Right atrium auricular region (tissue), 2 donors: ENCODE data around the gene PCED1A. TPM values are rescaled to one million over a fixed set of nuclear protein-coding genes. Genes with fewer than 3 reads are reported as not detected.
"Not testable (repeated sequence)": the region's sequence is repeated elsewhere in the genome, so short reads cannot be mapped to it uniquely, and the experiment has no call there.

Experiments
- DNase-seq: peaks from one replicate; pipeline ENCODE4 v3.0.0-alpha.2; 2019; ENCODE audit warnings: low spot score
- H3K27ac ChIP-seq, 2 donors: fragments of 200-600 bp; sonication (generic); 1 replicate in 1 of 2; 2 replicates in 1 of 2; pipeline ENCODE4 v1.5.1; 2016 to 2019
- H3K27me3 ChIP-seq, 2 donors: fragments of 200-600 bp; sonication (generic); one replicate each; pipeline versions ENCODE4 v1.5.1 to v1.6.0; 2017 to 2019
- H3K36me3 ChIP-seq: fragments of 200-600 bp; sonication (generic); one replicate; pipeline ENCODE4 v1.5.1; 2016
- H3K4me1 ChIP-seq, 2 donors: fragments of 200-600 bp; sonication (generic); one replicate each; pipeline versions ENCODE4 v1.5.1 to v1.6.0; 2017 to 2019
- H3K4me3 ChIP-seq, 2 donors: fragments of 200-600 bp; sonication (generic); 1 replicate in 1 of 2; 2 replicates in 1 of 2; pipeline ENCODE4 v1.5.1; 2017 to 2019; ENCODE audit warnings: mild to moderate bottlenecking in 1 of 2, moderate library complexity in 1 of 2
- H3K9me3 ChIP-seq, 2 donors: fragments of 200-600 bp; sonication (generic); one replicate each; pipeline ENCODE4 v1.5.1; 2019
- total RNA-seq, 2 donors: library from RNA; depleted of rRNA; stranded (reverse); fragments of >200 nt; gene quantifications; one replicate each; pipeline ENCODE4 v1.1.0, GENCODE V29; 2016
- TF ChIP-seq, protein P1 (sequence below), 2 donors: fragments of 200-600 bp; sonication (generic); IDR thresholded peaks; one replicate each; pipeline ENCODE4 v1.5.1; 2019; ENCODE audit warnings: antibody characterized with exemption in 2 of 2

Gene PCED1A
- total RNA-seq, 2 donors from 2014 or later, result 8.3 to 10.0 TPM

DNA sequence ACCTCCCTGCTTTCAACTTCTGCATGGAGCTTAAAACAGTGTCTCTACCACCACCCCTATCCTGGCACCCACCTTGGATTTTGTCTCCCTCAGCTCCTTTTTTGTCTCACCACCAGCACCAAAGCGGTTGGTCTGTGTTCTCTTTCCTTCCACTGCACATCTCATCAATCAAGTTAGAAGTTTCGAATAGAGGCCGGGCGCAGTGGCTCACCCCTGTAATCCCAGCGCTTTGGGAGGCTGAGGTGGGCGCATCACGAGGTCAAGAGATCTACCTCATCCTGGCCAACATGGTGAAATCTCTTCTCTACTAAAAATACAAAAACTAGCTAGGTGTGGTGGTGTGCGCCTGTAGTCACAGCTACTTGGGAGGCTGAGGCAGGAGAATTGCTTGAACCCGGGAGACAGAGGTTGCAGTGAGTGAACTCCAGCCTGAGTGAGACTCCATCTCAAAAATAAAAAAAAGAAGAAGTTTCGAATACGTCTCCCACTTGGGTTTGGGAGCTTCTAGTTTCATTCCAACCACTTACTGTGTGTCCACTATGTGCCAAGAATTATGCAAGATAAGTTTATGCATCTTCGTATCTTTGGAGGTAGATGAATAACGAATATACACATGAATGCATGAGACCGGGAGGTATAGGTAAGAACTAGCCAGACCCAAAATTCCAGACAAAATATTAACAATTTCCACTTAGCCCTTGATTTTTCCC, 5.9 kb downstream of the PCED1A start:
- Histone ChIP-seq H3K4me3 (no peak overlapping the region), H3K4me1 (peaks cover 0 to 5% of the 10 kb centered on the region in 2 donors), H3K27ac (no peak overlapping the region), H3K36me3 (no peaks in the 10 kb centered on the region), H3K27me3 (no peaks in the 10 kb centered on the region), H3K9me3 (no peaks in the 10 kb centered on the region)
- TF ChIP-seq, protein P1, sequence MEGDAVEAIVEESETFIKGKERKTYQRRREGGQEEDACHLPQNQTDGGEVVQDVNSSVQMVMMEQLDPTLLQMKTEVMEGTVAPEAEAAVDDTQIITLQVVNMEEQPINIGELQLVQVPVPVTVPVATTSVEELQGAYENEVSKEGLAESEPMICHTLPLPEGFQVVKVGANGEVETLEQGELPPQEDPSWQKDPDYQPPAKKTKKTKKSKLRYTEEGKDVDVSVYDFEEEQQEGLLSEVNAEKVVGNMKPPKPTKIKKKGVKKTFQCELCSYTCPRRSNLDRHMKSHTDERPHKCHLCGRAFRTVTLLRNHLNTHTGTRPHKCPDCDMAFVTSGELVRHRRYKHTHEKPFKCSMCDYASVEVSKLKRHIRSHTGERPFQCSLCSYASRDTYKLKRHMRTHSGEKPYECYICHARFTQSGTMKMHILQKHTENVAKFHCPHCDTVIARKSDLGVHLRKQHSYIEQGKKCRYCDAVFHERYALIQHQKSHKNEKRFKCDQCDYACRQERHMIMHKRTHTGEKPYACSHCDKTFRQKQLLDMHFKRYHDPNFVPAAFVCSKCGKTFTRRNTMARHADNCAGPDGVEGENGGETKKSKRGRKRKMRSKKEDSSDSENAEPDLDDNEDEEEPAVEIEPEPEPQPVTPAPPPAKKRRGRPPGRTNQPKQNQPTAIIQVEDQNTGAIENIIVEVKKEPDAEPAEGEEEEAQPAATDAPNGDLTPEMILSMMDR (IDR thresholded peaks at IDR 0.05), result no peak
- DNase-seq, result no peak

DNA sequence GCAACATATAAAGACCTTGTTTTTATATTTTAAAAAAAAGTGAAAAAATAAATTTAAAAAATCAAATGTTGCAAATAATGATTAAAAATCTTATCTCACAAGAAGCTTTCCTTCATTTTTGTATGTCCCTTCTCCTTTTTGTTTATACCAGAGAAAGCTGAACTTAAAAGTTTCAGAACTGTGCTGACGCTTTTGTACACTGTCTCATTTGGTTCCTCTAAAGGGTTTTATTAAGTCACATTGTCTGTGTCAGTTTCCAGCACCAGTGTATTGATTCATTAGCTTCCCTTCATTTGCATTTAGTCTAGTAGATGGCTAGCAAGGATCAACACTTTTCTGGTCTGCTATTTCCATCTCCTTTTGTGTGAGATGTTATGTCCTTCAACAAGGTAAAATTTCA, 6.7 kb downstream of the PCED1A start:
- Histone ChIP-seq H3K27ac (no peak overlapping the region), H3K36me3 (no peaks in the 10 kb centered on the region), H3K9me3 (no peaks in the 10 kb centered on the region), H3K4me3 (no peak overlapping the region), H3K27me3 (no peaks in the 10 kb centered on the region), H3K4me1 (no peaks in the 10 kb centered on the region)
- TF ChIP-seq, protein P1 (IDR thresholded peaks at IDR 0.05), result no peak
- DNase-seq, result no peak

DNA sequence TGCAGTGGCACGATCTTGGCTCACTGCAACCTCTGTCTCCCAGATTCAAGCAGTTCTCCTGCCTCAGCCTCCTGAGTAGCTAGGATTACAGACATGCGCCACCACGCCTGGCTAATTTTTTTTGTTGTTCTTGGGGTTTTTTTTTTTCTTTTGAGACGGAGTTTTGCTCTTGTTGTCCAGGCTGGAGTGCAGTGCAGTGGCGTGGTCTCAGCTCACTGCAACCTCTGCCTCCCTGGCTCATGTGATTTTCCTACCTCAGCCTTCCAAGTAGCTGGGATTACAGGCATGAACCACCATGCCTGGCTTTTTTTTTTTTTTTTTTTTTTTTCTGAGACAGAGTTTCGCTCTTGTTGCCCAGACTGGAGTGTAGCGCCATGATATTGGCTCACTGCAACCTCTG, 9.2 kb downstream of the PCED1A start:
- H3K4me1 ChIP-seq, H3K27me3 ChIP-seq, H3K27ac ChIP-seq, H3K4me3 ChIP-seq, H3K9me3 ChIP-seq, H3K36me3 ChIP-seq, DNase-seq: not testable (repeated sequence)

DNA sequence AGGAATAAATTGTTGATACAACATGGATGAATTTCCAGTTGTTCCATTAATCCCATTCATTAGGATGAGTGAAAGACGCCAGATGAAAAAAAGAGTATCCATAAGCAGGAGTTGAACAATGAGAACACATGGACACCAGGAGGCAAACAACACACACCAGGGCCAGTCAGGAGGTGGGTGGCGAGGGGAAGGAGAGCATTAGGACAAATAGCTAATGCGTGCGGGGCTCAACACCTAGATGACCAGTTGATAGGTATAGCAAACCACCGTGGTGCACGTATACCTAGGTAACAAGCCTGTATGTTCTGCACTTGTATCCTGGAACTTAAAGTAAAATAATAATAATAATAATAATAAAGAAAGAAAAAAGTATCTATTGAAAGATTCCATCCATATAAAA, 11.1 kb downstream of the PCED1A start:
- Histone ChIP-seq H3K4me1 (no peaks in the 10 kb centered on the region), H3K27me3 (no peaks in the 10 kb centered on the region), H3K4me3 (no peak overlapping the region), H3K36me3 (no peaks in the 10 kb centered on the region), H3K27ac (no peak overlapping the region), H3K9me3 (no peaks in the 10 kb centered on the region)
- TF ChIP-seq, protein P1 (IDR thresholded peaks at IDR 0.05), result no peak
- no peak for DNase-seq

DNA sequence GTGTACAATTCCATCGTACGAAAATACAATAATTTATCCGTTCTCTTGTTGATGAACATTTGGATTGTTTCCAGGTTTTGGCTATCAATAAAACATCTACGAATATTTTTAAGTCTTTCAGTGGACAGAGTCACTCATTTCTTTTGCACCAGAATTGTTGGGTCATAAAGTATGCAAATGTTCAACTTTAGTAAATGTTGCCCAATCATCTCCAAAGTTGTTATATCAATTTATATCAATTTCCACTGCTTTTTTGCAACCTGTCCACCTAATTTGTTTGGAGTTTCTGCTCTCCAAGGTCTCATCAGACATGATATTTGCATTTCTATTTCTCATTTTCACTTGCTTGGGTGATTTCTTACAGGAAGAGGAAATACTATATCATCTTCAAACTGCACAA, 13.8 kb downstream of the PCED1A start:
- no peaks in the 10 kb centered on the region for H3K27me3 ChIP-seq
- TF ChIP-seq, protein P1 (IDR thresholded peaks at IDR 0.05), result no peak
- DNase-seq, result no peak

DNA sequence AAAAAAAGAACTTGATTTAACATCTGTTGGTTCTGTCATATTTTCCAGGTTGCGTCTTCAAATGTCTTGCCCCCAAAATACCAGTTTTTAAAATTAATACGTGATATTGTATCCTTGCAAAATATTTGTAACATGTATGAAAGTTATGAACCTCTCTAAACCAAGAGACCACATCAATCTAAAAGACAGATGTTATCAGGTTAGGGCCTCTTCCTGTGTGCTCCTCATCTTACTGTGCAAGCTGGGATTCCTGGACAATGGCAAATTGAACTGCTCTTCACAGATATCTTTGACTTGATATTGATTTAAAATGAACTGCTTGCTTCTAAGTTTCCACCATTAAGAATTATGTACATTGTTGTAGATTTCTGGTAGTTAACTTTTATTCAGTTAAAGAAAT, 14.7 kb downstream of the PCED1A start:
- H3K27me3 ChIP-seq, result peaks cover 3 to 6% of the 10 kb centered on the region in 2 donors

More for the DNA sequence above, 13.8 kb downstream of the PCED1A start:
- H3K36me3 ChIP-seq, result no peaks in the 10 kb centered on the region
- no peak overlapping the region for H3K4me3 ChIP-seq
- H3K27ac ChIP-seq, result no peak overlapping the region
- H3K9me3 ChIP-seq, result no peaks in the 10 kb centered on the region
- H3K4me1 ChIP-seq, result no peaks in the 10 kb centered on the region

More for the DNA sequence above, 14.7 kb downstream of the PCED1A start:
- TF ChIP-seq, protein P1 (IDR thresholded peaks at IDR 0.05), result no peak
- H3K27ac ChIP-seq, result no peak overlapping the region
- no peaks in the 10 kb centered on the region for H3K9me3 ChIP-seq
- peaks cover 0 to 8% of the 10 kb centered on the region in 2 donors for H3K4me1 ChIP-seq
- H3K36me3 ChIP-seq, result no peaks in the 10 kb centered on the region
- DNase-seq, result no peak
- H3K4me3 ChIP-seq, result no peak overlapping the region
